Stimulated activated CD4-positive, alpha-beta T cell treated with anti-CD3 and anti-CD28 coated beads, TNF-alpha, amount 100 ng/mL, for 48 hours (primary cell): Measurements from ENCODE around the gene MDFIC.

Source experiments
- DNase-seq, 3 donors: peaks; one replicate each; pipeline ENCODE4 v3.0.0-alpha.2; 2020; ENCODE audit warnings: low read depth in 3 of 3

The MDFIC gene

GRCh38 chr7:114989531-114989930, 67.6 kb downstream of the MDFIC start:
- DNase-seq = no peak

GRCh38 chr7:114997487-114998404, 75.9 kb downstream of the MDFIC start:
- DNase-seq = no peak

DNA sequence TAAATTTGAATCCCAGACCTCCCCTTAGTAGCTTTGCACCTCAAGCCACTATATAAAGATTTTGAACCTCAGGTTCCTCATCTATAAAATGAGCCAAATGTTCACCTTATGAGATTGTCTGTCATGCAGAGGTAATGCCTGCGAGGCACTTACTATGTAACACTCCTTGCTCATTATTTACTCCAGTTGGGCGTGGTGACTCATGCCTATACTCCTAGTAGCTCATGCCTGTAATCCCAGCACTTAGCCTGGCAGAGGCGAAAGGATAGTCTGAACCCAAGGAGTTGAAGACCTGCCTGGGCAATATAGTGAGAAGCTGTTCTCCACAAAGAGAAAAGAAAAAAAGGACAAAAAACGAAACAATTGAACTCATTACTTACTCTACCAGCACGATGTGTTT, 82.2 kb downstream of the MDFIC start:
- no peak for DNase-seq

DNA sequence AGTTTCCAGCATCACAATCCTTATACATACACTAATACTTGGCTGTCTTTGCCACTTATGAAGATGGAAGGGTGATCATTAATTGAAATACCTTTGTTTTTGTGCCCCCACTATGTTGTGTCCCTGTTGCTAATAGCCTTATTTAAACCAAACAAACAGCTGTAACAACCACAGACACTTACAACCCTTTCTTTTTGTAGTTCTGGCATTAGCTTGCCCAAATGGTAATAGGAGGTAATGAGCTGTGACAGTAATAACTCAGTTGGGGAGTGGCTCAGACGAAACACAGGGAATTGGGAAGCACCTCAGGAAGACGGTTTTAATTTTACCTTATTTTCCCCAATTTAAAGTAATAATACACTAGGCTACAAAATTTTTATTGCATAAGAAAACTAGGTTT, 83.4 kb downstream of the MDFIC start:
- DNase-seq = no peak

GRCh38 chr7:115005953-115006352, 84.1 kb downstream of the MDFIC start:
- DNase-seq = no peak

DNA sequence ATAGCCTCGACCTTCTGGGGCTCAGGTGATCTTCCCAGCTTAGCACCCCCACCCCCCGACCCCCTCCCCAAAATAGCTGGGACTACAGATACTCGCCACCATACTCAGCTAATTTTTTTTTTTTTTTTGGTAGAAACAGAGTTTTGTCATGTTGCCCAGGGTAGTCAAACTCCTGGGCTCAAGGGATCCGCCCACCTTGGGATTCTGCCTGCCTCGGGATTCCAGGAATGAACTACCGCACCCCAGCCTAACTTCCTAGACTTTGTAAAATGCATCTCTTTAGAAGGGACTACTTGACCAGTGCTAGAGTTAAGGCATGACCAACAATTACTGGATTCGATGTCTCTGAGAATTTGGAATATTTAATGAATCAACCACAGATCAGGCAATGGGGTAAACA, 85.9 kb downstream of the MDFIC start:
- no peak for DNase-seq

GRCh38 chr7:115008465-115009114, 86.7 kb downstream of the MDFIC start:
- DNase-seq = no peak

GRCh38 chr7:115009139-115009538, 87.2 kb downstream of the MDFIC start:
- DNase-seq = no peak

- no peak for DNase-seq
These were observed 88.0 kb downstream of the MDFIC start for GRCh38 chr7:115009736-115010440.

GRCh38 chr7:115010441-115010820, 88.5 kb downstream of the MDFIC start:
- no peak for DNase-seq

DNA sequence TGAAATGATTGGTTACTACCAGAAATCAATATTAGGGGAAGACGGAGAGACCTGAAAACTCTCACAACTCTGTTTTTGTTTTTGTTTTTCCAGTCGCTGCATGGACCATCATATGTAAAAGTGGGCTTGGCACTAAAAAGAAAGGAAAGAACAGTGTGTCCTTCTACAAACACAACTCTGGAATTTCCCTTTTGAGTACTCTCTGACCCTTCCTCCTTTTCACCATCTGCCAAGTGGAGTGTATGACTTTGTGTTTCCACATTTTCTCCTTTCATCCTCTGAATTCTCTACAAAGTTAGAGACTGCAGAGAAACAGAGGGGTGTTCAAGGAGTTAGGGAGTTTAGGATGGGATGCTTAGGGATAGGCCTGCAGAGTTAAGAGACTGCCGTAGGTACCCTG, 92.0 kb downstream of the MDFIC start:
- no peak for DNase-seq

- no peak for DNase-seq
These were observed 92.9 kb downstream of the MDFIC start for GRCh38 chr7:115014794-115015193.

GRCh38 chr7:115015619-115016018, 93.7 kb downstream of the MDFIC start:
- DNase-seq = no peak

GRCh38 chr7:115019882-115020605, 98.2 kb downstream of the MDFIC start:
- no peak for DNase-seq

DNA sequence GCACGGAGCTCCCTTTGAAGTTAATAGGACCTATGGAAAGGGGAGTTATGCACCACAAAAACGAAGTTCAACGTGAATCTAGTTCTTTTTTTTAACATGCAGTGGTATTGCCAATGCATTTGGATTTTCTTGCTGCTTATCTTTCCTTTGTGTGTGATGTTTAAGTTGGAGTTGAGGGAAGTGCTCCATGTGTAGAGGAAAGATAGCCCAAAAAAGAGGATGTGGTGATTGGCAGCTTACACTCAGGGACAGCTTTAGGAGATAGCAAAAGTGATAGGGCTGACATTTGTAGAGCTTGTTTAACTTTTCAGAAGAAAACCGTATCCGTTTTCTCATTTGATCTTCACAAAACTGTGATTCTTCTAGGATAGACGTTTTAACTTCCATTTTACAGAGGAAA, 101.3 kb downstream of the MDFIC start:
- no peak for DNase-seq

DNA sequence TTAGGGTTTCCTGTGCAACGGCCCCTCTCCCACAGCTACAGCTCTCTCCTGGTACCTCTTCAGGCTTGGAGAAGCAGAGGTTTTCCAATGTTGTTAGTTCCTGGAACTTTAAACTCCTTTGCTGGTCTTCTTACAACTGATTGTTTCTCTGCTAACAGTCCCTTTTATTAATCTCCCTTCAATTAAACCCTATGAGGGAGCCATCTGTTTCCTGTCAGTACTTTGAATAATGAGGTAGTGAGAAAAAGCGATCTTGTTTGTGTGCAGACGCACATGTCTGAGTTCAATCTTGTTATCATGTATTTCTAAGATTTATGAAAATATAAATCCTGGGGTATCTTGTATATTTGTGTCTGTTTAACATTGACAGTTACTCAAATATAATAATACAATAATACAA, 102.4 kb downstream of the MDFIC start:
- no peak for DNase-seq

- no peak for DNase-seq
These were observed 111.1 kb downstream of the MDFIC start for GRCh38 chr7:115032715-115033703.

DNA sequence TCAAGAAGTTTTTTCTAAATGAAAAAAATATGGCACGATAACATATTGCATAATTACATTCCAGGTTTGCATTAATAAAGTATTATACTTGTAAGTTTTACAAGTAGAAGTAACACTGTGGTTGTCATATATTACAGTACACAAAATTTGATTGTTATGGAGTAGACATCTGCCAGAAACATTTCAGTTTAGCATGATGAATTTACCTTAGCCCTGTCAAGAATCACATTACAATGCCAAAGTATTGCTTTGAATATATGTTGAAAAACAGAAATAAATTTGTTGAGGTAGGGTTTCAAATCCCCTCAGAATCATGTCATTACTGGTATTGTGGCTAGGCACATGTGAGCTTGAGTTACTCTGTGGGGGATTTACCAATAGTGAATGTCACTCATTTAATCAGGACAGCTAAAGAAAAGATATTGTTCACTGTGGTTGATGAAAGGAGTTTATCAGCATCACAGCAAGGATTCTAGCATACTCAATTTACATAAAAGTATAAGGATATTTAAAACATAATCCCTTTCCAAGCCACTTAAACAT, 112.1 kb downstream of the MDFIC start:
- DNase-seq = no peak

DNA sequence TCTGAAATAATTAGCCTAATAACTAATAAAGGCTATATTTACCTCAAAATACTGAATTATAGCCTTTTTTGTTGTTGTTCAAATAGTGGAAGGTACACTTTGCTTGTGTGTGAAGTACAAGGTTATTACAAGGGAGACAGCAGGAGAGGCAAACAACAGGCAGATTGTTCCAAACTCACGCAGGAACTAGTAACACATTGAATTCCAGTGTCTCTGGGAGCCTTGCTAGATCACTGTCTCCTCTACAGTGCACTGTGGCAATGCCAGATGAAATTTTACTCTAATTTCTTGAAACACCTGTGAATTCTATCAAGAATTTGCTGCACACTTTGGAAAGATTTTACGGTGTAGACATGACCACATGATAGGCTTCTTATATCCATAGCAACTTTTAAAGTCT, 112.6 kb downstream of the MDFIC start:
- DNase-seq = no peak

- no peak for DNase-seq
These were observed 115.4 kb downstream of the MDFIC start for GRCh38 chr7:115037128-115037802.
